GM21529 (cell line): ENCODE measurements around the gene CAV3.
"Not testable (repeated sequence)": the region's sequence is repeated elsewhere in the genome, so short reads cannot be mapped to it uniquely, and the experiment has no call there.

Experiments
- ATAC-seq: cut with Tn5 transposase; IDR thresholded peaks from one replicate; pipeline ENCODE4 v1.9.1; 2021; ENCODE audit not compliant: unreplicated experiment

Gene CAV3

DNA sequence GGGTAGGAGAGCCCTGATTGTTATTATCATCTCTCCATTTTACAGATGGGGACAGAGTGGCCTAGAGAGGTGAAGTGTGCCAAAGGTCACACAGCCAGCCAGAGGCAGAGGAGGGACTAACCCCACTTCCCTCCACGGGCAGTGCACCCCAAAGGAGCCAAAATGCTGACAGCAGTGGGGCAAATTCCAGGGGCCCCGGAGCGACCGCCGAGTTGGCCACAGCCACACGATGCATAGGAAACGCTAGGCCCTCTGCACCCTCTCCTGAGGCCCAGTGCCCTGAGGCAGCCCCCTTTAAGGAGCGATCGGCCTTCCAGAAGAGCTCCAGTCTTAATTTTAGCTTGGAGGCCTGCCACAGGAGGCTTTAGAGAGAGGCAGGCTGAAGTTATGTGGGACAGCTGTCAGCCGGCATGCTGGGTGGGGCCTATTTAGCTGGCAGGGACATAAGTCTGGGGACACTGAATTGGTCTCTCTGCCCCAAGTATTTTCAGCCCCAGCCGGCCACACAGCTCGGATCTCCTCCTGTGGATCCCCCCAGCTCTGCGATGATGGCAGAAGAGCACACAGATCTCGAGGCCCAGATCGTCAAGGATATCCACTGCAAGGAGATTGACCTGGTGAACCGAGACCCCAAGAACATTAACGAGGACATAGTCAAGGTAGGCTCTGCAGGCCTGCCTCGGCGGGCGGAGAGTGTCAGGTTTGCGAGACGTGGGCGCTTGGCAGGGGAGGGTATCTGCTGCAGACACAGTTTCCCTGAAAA, at the start of gene CAV3:
Gene CAV3, plus strand, starts transcription at position 471 of the 763 bp plus-strand sequence. Its CDS starts 75 bp downstream, at position 546.
- ATAC-seq, result no peak

DNA sequence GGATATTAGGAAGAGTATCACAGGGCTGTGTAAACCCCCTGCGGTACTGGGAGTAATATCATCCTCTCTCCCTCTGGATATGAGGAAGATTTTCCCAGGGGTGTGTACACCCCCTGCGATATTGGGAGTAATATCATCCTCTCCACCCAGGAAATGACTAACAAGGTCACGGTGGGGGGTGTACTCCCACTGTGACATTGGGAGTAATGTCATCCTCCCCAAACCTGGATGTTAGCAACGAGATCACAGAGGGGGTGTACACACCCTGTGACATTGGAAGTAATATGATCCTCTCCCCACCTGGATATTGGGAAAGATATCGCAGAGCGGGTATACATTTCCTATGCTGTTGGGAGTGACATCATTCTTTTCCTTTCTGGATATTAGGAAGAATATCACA, 48.6 kb upstream of the CAV3 start:
- not testable (repeated sequence) for ATAC-seq

- not testable (repeated sequence) for ATAC-seq
These were observed 42.3 kb upstream of the CAV3 start for GRCh38 chr3:8691295-8691694.

- ATAC-seq, result no peak
These were observed 31.0 kb upstream of the CAV3 start for GRCh38 chr3:8702560-8702959.

DNA sequence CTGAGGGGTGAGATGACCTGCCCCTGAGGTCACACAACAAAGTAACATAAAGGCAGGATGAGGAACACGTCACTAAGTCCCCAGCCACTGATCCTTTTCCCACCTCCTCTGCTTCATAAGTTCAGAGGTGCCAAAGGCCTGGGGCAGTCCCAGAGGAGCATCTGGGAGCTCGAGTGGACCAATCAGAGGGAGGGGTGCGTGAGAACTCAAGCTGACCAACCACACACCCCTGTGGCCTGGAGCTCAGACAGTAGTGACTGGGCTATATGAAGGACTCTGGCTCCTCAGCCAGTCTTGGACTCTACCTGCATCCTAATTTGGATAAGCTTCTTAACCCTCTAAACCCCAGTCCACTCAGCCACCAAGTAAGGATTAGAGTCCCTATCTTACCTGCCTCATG, 28.0 kb upstream of the CAV3 start:
- ATAC-seq, result no peak

DNA sequence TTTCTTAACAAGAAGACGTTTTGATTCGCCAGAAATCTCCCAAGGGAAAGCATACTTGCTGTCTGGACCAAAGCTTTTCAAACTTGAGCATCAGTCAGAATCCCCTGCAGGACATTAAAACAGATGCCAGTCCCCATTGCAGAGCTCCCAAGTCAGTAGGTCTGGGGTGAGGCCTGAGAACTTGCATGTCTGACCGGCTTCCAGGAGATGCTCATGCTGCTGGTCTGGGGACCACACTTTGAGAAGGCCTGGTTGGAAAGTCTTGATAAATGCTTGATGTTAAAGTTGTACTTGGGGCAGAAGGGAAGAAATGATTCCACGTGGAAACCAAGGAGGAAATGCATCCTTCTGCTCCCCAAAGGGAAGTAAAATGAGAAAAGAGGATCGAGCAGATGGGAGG, 24.3 kb upstream of the CAV3 start:
- no peak for ATAC-seq

DNA sequence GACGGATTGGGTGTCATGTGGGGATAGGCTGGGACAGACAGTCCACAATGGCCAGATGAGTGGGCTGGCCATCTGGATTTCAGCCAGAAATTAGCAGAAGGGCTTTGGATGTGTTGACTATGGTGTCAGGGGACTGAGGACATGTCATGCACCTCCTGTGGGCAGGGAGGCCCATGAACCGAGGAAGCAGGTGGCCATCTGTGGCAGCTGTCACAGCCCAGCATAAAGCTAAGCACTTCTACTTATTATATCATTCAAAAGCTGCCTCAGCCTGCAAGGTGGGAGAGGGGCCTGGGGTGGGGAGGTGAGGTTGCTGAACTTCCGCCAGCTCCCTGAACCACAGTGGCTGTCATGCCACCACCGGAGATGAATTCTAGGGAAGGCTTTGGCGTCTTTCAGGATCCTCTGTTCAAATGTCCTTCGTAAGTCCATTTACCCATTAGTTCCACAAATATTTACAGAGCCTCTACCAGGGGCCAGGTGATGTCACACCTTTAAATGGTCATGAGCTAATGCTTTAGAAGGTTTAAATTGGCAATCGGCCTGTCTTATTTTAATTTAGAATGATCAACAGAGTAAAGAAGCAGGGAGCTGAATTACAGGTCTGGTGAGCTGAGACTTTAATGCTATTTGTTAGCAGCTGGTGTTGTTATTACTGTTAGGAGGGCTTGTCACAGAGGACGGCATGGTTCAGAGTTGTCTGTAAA, 23.6 kb upstream of the CAV3 start:
- ATAC-seq, result no peak

DNA sequence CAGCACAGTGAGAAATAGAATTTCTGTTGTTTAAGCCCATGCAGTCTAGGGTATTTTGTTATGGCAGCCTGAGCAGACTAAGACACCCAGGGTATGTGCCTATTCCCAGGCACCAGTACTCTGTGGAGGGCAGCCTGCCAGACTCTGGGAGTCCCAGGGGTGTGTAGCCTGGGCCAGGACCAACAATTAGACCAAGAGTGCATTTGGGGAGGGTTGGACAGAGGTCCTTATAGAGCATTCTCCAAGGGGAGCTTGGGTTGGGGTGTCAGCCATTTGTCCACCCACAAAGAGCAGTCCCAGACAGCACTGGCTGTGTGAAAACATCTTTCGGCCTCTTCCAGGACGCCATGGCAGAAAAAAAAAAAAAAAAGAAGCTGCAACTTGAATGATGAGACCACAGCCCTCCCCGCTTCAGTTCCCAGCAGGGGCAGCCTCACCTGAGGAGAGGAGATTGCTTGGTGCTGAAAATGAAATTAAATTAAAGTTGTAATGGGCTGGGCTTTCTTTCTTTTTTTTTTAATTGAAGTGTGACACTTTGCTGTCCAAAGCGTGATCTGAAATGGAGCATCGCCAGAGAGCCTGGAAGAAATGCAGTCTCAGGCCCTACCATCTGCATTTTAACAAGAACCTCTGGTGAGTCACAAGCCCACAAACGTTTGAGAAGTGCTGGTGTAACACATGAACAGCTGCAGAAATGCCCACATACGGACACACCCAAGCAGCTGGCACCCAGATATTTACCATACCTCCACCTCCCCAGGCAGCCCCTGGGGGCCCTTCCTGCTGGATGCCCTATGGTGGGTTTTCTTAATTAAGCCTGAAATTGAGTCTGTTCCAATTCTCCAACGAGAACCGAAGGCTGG, 21.3 kb upstream of the CAV3 start:
- no peak for ATAC-seq

DNA sequence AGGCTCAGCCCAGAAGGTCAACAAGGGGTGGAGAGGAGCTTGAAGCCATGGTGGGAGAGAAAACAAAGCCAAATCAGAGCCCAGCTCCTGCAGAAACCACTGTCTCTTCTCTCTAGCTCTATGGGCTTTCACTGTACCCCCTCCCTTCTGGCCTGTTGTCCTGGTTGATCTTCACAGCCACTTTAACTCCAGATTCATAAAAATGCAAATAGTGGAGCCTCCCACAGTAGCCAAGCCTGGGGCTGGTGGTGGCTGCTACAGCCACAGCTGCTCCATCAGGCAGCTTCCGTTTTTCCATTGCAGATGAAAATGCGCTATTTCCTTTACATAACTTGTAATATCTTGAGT, 20.7 kb upstream of the CAV3 start:
- ATAC-seq, result no peak

DNA sequence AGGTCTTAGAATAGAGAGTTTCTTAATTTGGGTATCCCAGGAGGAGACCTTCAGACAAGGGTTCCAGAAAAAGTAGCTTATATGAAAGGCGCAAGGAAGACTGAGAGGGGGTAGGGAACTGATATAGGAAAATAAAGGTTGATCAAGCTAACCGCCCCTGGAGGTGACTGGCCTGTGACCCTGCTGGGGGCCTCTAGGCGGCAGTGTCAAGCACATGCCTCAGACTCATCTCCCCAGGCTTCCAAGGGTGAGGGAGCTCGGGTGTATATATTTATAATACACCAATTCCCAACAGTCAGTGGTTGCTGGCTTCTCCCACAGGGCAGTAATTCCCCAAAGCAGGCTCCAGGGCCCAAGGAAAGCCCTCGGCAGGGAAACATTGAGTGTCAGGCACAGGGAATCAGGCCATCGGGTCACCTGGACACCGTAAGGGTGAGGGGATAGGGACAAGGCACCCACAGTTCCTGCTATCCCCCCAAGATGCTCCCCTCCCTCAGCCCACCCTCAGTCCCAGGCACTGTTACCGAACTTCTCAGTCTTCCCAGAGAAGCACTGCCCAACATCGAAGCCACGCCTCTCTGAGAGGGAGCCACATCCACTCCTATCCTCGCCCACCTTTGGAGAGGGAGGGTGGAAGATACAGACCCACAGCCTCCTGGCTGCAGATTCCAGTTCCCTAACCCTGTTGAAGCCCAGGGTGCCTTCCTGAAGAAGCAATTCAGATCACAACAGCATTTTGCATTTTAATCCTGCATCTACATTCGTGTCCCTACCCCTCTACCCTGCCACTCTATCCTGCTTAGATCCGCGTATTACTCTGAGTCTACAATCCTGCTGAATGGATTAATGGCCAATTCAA, 19.5 kb upstream of the CAV3 start:
- no peak for ATAC-seq

DNA sequence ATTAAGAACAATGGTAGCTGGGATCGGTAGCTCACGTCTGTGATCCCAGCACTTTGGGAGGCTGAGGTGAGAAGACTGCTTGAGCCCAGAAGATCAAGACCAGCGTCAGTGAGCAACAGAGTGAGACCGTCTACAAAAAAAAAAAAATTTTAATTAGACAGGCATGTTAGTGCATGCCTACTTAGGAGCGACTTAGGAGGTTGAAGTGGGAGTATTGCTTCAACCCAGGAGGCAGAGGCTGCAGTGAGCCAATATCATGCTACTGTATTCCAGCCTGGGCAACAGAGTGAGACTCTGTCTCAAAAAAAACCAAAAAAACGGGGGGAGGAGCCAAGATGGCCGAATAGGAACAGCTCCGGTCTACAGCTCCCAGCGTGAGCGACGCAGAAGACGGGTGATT, 17.8 kb upstream of the CAV3 start:
- not testable (repeated sequence) for ATAC-seq

GRCh38 chr3:8722808-8723207, 10.8 kb upstream of the CAV3 start:
- no peak for ATAC-seq

GRCh38 chr3:8723612-8724011, 10.0 kb upstream of the CAV3 start:
- ATAC-seq, result no peak

- no peak for ATAC-seq
These were observed 9.4 kb upstream of the CAV3 start for GRCh38 chr3:8724108-8724752.

DNA sequence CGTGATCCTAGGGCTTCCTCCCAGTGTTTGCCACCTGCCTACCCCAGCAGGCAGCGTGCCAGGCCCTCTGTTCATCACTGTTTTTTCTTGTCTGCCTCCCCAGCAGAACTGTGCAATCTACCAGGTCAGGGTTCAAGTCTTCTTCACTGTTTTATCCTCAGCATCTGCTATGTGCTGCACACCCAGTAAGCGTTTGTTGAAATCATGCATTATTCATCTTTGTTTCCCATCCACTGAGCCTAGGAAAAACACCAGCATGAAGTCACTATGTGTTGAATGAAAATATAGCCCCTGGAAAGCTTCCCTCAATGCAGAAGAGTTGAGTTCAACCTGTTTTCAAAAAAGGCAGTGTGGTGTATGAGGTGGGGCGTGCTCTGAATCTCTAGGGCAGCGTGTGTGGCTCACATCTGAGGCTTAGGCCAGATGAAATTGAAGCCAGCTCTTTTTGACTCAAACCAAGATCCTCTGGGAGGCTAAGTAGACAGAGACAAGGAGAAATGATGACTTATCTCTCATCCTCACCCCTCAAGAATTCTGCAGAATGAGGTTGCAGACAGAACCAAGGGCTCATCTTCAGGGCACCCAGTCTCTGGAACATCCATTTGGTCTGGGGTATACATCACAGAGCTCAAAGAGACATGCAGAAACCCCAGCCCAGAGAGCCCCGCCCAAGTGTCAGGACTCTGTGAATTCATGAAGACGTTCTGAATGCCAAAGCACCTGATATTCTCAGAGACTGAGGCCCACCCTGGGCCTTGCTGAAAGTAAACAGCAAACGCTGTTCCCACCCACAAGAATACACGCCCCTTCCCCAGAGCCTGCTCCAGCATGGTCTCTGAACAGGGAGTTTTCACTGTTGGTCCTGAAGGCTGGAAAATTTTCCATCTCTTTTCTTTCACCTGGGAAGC, 5.7 kb upstream of the CAV3 start:
- no peak for ATAC-seq

- no peak for ATAC-seq
These were observed 4.1 kb upstream of the CAV3 start for GRCh38 chr3:8729479-8729878.

- no peak for ATAC-seq
These were observed 2.9 kb upstream of the CAV3 start for GRCh38 chr3:8730656-8731055.

- ATAC-seq, result no peak
These were observed 1.2 kb upstream of the CAV3 start for GRCh38 chr3:8732413-8732812.

DNA sequence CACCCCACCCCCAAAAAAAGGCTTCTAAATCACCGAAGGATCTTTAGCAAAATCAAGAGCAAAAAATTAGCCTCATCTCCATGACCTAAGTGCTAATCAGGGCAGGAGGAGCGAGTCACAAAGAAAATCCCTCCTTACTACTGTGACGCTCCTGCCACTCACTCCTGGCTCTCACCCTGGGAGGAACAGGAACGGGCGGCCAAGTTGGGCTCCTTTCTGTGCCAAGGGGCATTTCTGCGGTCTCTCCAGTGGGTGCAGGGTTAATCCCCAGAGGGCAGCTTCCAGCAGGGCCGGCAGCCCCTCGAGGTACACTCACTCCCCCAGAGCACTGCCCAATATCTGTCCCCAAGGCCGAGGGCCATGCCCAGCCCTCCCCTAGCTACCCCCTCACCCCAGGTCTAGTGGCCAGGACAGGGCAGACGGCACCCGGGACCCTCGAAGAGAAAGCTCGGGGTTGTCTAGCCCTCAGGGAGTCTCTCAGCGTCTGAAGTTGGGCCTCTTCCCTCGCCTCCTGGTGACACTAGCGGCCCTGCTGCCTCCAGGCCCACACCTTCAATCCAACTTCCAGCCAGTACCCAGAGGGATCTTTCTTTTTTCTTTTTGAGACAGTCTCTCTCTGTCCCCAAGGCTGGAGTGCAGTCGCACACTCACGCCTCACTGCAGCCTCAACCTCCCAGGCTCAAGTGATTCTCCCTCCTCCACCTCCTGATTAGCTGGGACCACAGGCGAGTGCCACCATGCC, 706 bp downstream of the CAV3 start:
- ATAC-seq, result no peak
